Rectal smooth muscle tissue (tissue), 1 donor: ENCODE measurements around the gene TMEM61.
"Not testable (repeated sequence)": the region's sequence is repeated elsewhere in the genome, so short reads cannot be mapped to it uniquely, and the experiment has no call there.

ENCODE experiments used
- H3K27ac ChIP-seq: one replicate; pipeline ENCODE4 v1.7.0; 2013; ENCODE audit warnings: low read depth, low read length, inconsistent platforms
- H3K27me3 ChIP-seq: one replicate; pipeline ENCODE4 v1.7.0; 2013; ENCODE audit warnings: low read length; ENCODE audit not compliant: control insufficient read depth, insufficient read depth
- H3K36me3 ChIP-seq: one replicate; pipeline ENCODE4 v1.7.0; 2013; ENCODE audit warnings: low read length; ENCODE audit not compliant: control insufficient read depth, insufficient read depth
- H3K4me1 ChIP-seq: one replicate; pipeline ENCODE4 v1.7.0; 2013; ENCODE audit warnings: low read length; ENCODE audit not compliant: control insufficient read depth, insufficient read depth
- H3K4me3 ChIP-seq: one replicate; pipeline ENCODE4 v1.7.0; 2013; ENCODE audit warnings: low read length
- H3K9ac ChIP-seq: one replicate; pipeline ENCODE4 v1.7.0; 2013; ENCODE audit warnings: low read length

The TMEM61 gene

GRCh38 chr1:54949053-54949452 is 31.4 kb upstream of the TMEM61 start:
- Histone ChIP-seq H3K4me1 (no peaks in the 10 kb centered on the region), H3K27ac (no peak overlapping the region), H3K9ac (no peak overlapping the region), H3K27me3 (no peaks in the 10 kb centered on the region), H3K36me3 (no peaks in the 10 kb centered on the region), H3K4me3 (no peak overlapping the region)

GRCh38 chr1:54950006-54950368 is 30.4 kb upstream of the TMEM61 start:
- no peak overlapping the region for H3K4me3 ChIP-seq
- no peak overlapping the region for H3K27ac ChIP-seq
- no peaks in the 10 kb centered on the region for H3K36me3 ChIP-seq
- no peak overlapping the region for H3K9ac ChIP-seq
- H3K4me1 ChIP-seq = no peaks in the 10 kb centered on the region
- no peaks in the 10 kb centered on the region for H3K27me3 ChIP-seq

GRCh38 chr1:54950369-54951163 is 29.9 kb upstream of the TMEM61 start:
- peak overlapping the region; percentile 31 for H3K4me3 ChIP-seq
- H3K27ac ChIP-seq = no peak overlapping the region
- no peaks in the 10 kb centered on the region for H3K36me3 ChIP-seq
- H3K27me3 ChIP-seq = no peaks in the 10 kb centered on the region
- H3K9ac ChIP-seq = no peak overlapping the region
- no peaks in the 10 kb centered on the region for H3K4me1 ChIP-seq

GRCh38 chr1:54951810-54952226 is 28.6 kb upstream of the TMEM61 start:
- Histone ChIP-seq H3K27me3 (no peaks in the 10 kb centered on the region), H3K4me1 (no peaks in the 10 kb centered on the region), H3K4me3 (no peak overlapping the region), H3K36me3 (no peaks in the 10 kb centered on the region), H3K27ac (no peak overlapping the region), H3K9ac (no peak overlapping the region)

GRCh38 chr1:54952950-54953718 is 27.3 kb upstream of the TMEM61 start:
- H3K36me3 ChIP-seq = no peaks in the 10 kb centered on the region

GRCh38 chr1:54953846-54954245 is 26.6 kb upstream of the TMEM61 start:
- no peaks in the 10 kb centered on the region for H3K4me1 ChIP-seq
- H3K27ac ChIP-seq = no peak overlapping the region
- no peaks in the 10 kb centered on the region for H3K36me3 ChIP-seq
- no peak overlapping the region for H3K4me3 ChIP-seq
- no peak overlapping the region for H3K9ac ChIP-seq
- no peaks in the 10 kb centered on the region for H3K27me3 ChIP-seq

More at GRCh38 chr1:54952950-54953718, 27.3 kb upstream of the TMEM61 start:
- Histone ChIP-seq H3K9ac (no peak overlapping the region), H3K27ac (no peak overlapping the region), H3K4me3 (no peak overlapping the region), H3K27me3 (no peaks in the 10 kb centered on the region), H3K4me1 (no peaks in the 10 kb centered on the region)

GRCh38 chr1:54955359-54955758 is 25.1 kb upstream of the TMEM61 start:
- H3K27ac ChIP-seq = no peak overlapping the region
- no peaks in the 10 kb centered on the region for H3K27me3 ChIP-seq

GRCh38 chr1:54956726-54957125 is 23.7 kb upstream of the TMEM61 start:
- Histone ChIP-seq H3K4me1 (no peaks in the 10 kb centered on the region), H3K4me3 (no peak overlapping the region), H3K27me3 (no peaks in the 10 kb centered on the region), H3K9ac (no peak overlapping the region), H3K27ac (no peak overlapping the region), H3K36me3 (no peaks in the 10 kb centered on the region)

More at GRCh38 chr1:54955359-54955758, 25.1 kb upstream of the TMEM61 start:
- H3K36me3 ChIP-seq = no peaks in the 10 kb centered on the region
- no peak overlapping the region for H3K4me3 ChIP-seq
- no peak overlapping the region for H3K9ac ChIP-seq
- no peaks in the 10 kb centered on the region for H3K4me1 ChIP-seq

- H3K27ac ChIP-seq = no peak overlapping the region
- no peaks in the 10 kb centered on the region for H3K4me1 ChIP-seq
- H3K4me3 ChIP-seq = no peak overlapping the region
- no peaks in the 10 kb centered on the region for H3K36me3 ChIP-seq
- H3K9ac ChIP-seq = no peak overlapping the region
- no peaks in the 10 kb centered on the region for H3K27me3 ChIP-seq
Observed at GRCh38 chr1:54959241-54959640, 21.2 kb upstream of the TMEM61 start.

GRCh38 chr1:54962612-54963395 is 17.6 kb upstream of the TMEM61 start:
- no peak overlapping the region for H3K9ac ChIP-seq

GRCh38 chr1:54963829-54964228 is 16.6 kb upstream of the TMEM61 start:
- H3K4me3 ChIP-seq, H3K9ac ChIP-seq, H3K27me3 ChIP-seq, H3K27ac ChIP-seq, H3K36me3 ChIP-seq, H3K4me1 ChIP-seq: not testable (repeated sequence)

More at GRCh38 chr1:54962612-54963395, 17.6 kb upstream of the TMEM61 start:
- Histone ChIP-seq H3K27me3 (no peaks in the 10 kb centered on the region), H3K4me1 (no peaks in the 10 kb centered on the region), H3K36me3 (no peaks in the 10 kb centered on the region), H3K4me3 (no peak overlapping the region), H3K27ac (no peak overlapping the region)

- H3K27me3 ChIP-seq = no peaks in the 10 kb centered on the region
- H3K4me1 ChIP-seq = no peaks in the 10 kb centered on the region
- no peak overlapping the region for H3K4me3 ChIP-seq
- H3K36me3 ChIP-seq = no peaks in the 10 kb centered on the region
- no peak overlapping the region for H3K9ac ChIP-seq
- no peak overlapping the region for H3K27ac ChIP-seq
Observed at GRCh38 chr1:54965624-54966340, 14.6 kb upstream of the TMEM61 start.
